H9 (cell line): ENCODE data around the gene GPC6. TPM values are rescaled to one million over a fixed set of nuclear protein-coding genes. Genes with fewer than 3 reads are reported as not detected.
A peak's percentile ranks its signal among the peaks of the same experiment; 100 is the strongest.

Experiments
- DNase-seq: peaks from one replicate; pipeline ENCODE4 v3.0.0-alpha.2; 2017
- H2AFZ ChIP-seq: one replicate; pipeline ENCODE4 v1.6.1; 2013; ENCODE audit warnings: mild to moderate bottlenecking, low read length, control low read depth, moderate library complexity
- H2AK5ac ChIP-seq: 2 replicates; pipeline ENCODE4 v1.6.1; 2013; ENCODE audit warnings: low read length, control low read depth, mixed read lengths; ENCODE audit not compliant: insufficient read length
- H2BK120ac ChIP-seq: one replicate; pipeline ENCODE4 v1.6.1; 2013; ENCODE audit warnings: low read depth, mild to moderate bottlenecking, low read length, control low read depth, inconsistent platforms; ENCODE audit not compliant: poor library complexity, severe bottlenecking
- H2BK12ac ChIP-seq: 2 replicates; pipeline ENCODE4 v1.6.1; 2013; ENCODE audit warnings: low read length, control low read depth, mixed read lengths, low read depth; ENCODE audit not compliant: insufficient read length
- H2BK15ac ChIP-seq: 2 replicates; pipeline ENCODE4 v1.6.1; 2013; ENCODE audit warnings: low read depth, low read length, control low read depth
- H2BK20ac ChIP-seq: one replicate; pipeline ENCODE4 v1.6.1; 2013; ENCODE audit warnings: low read depth, mild to moderate bottlenecking, low read length, control low read depth, inconsistent platforms; ENCODE audit not compliant: poor library complexity, severe bottlenecking
- H2BK5ac ChIP-seq: 2 replicates; pipeline ENCODE4 v1.6.1; 2013; ENCODE audit warnings: low read length, control low read depth, mixed read lengths; ENCODE audit not compliant: insufficient read length
- H3K14ac ChIP-seq: 2 replicates; pipeline ENCODE4 v1.6.1; 2013; ENCODE audit warnings: low read length, control low read depth; ENCODE audit not compliant: insufficient read depth
- H3K18ac ChIP-seq: 2 replicates; pipeline ENCODE4 v1.6.1; 2013; ENCODE audit warnings: low read depth, mild to moderate bottlenecking, mixed read lengths, low read length, control low read depth; ENCODE audit not compliant: insufficient read length
- H3K23ac ChIP-seq: 2 replicates; pipeline ENCODE4 v1.6.1; 2013; ENCODE audit warnings: low read length, control low read depth, mixed read lengths, low read depth; ENCODE audit not compliant: insufficient read length
- H3K23me2 ChIP-seq: 2 replicates; pipeline ENCODE4 v1.6.1; 2013; ENCODE audit warnings: low read depth, mild to moderate bottlenecking, mixed read lengths, low read length, control low read depth; ENCODE audit not compliant: insufficient read length, poor library complexity, severe bottlenecking
- H3K27ac ChIP-seq: 2 replicates; pipeline ENCODE4 v1.5.1; 2013; ENCODE audit warnings: low read length, control low read depth, mixed read lengths, low read depth; ENCODE audit not compliant: insufficient read length
- H3K27me3 ChIP-seq: 2 replicates; pipeline ENCODE4 v1.6.1; 2013; ENCODE audit warnings: low read length, control low read depth, inconsistent platforms; ENCODE audit not compliant: insufficient read depth
- H3K4ac ChIP-seq: 2 replicates; pipeline ENCODE4 v1.6.1; 2013; ENCODE audit warnings: low read depth, mild to moderate bottlenecking, control low read depth, inconsistent platforms, low read length, moderate library complexity
- H3K4me1 ChIP-seq: 2 replicates; pipeline ENCODE4 v1.6.1; 2013; ENCODE audit warnings: low read length, control low read depth, inconsistent platforms; ENCODE audit not compliant: insufficient read depth
- H3K4me2 ChIP-seq: 2 replicates; pipeline ENCODE4 v1.6.1; 2013; ENCODE audit warnings: low read length, control low read depth, mixed read lengths; ENCODE audit not compliant: insufficient read length, insufficient read depth
- H3K56ac ChIP-seq: 2 replicates; pipeline ENCODE4 v1.6.1; 2013; ENCODE audit warnings: low read depth, mild to moderate bottlenecking, mixed read lengths, low read length, control low read depth; ENCODE audit not compliant: insufficient read length
- H3K79me1 ChIP-seq: 2 replicates; pipeline ENCODE4 v1.6.1; 2013; ENCODE audit warnings: low read depth, mild to moderate bottlenecking, moderate library complexity, low read length, control low read depth, inconsistent platforms; ENCODE audit not compliant: insufficient read depth, poor library complexity, severe bottlenecking
- H3K79me2 ChIP-seq: 2 replicates; pipeline ENCODE4 v1.6.1; 2013; ENCODE audit warnings: low read length, control low read depth, inconsistent platforms; ENCODE audit not compliant: insufficient read depth
- H3K9ac ChIP-seq: 2 replicates; pipeline ENCODE4 v1.6.1; 2013; ENCODE audit warnings: low read length, control low read depth, mixed read lengths; ENCODE audit not compliant: insufficient read length; ENCODE audit errors: extremely low read depth
- H3K9me3 ChIP-seq: one replicate; pipeline ENCODE4 v1.6.1; 2013; ENCODE audit warnings: low read depth, low read length, inconsistent platforms; ENCODE audit not compliant: control insufficient read depth
- H3T11ph ChIP-seq: one replicate; pipeline ENCODE4 v1.6.1; 2013; ENCODE audit warnings: mild to moderate bottlenecking, low read length, control low read depth, inconsistent platforms
- H4K20me1 ChIP-seq: one replicate; pipeline ENCODE4 v1.6.1; 2013; ENCODE audit not compliant: control insufficient read depth, insufficient read length, insufficient read depth
- H4K5ac ChIP-seq: 2 replicates; pipeline ENCODE4 v1.6.1; 2013; ENCODE audit warnings: low read depth, mild to moderate bottlenecking, mixed read lengths, low read length, control low read depth; ENCODE audit not compliant: insufficient read length
- H4K8ac ChIP-seq: replicated peaks from 2 replicates; pipeline ENCODE4 v1.6.1; 2013; ENCODE audit warnings: low read length, control low read depth, mixed read lengths, low read depth; ENCODE audit not compliant: insufficient read length
- H4K91ac ChIP-seq: 2 replicates; pipeline ENCODE4 v1.6.1; 2013; ENCODE audit warnings: low read depth, mild to moderate bottlenecking, moderate library complexity, mixed read lengths, low read length, control low read depth; ENCODE audit not compliant: insufficient read length
- H3K27ac Mint-ChIP-seq, 3 experiments: 2 replicates in 2 of 3; 3 replicates in 1 of 3; pipeline ENCODE4 v1.8.0; 2020 to 2021; ENCODE audit warnings: mixed read lengths in 3 of 3, mild to moderate bottlenecking in 1 of 3, moderate library complexity in 1 of 3
- H3K27me3 Mint-ChIP-seq: 2 replicates; pipeline ENCODE4 v1.8.0; 2021; ENCODE audit warnings: low read depth, mild to moderate bottlenecking, moderate library complexity, mixed read lengths
- H3K36me3 Mint-ChIP-seq, 3 experiments: 2 replicates in 2 of 3; 3 replicates in 1 of 3; pipeline ENCODE4 v1.8.0; 2020 to 2021; ENCODE audit warnings: low read depth in 3 of 3, mixed read lengths in 3 of 3; ENCODE audit not compliant: insufficient read depth in 1 of 3
- H3K4me1 Mint-ChIP-seq, 2 experiments: 2 replicates each; pipeline ENCODE4 v1.8.0; 2020; ENCODE audit warnings: mixed read lengths in 2 of 2
- H3K4me3 Mint-ChIP-seq, 2 experiments: 2 replicates in 1 of 2; 3 replicates in 1 of 2; pipeline ENCODE4 v1.8.0; 2020 to 2021; ENCODE audit warnings: mild to moderate bottlenecking in 2 of 2, mixed read lengths in 2 of 2, moderate library complexity in 1 of 2
- H3K9me3 Mint-ChIP-seq, 2 experiments: 2 replicates in 1 of 2; 3 replicates in 1 of 2; pipeline ENCODE4 v1.8.0; 2020; ENCODE audit warnings: mild to moderate bottlenecking in 2 of 2, mixed read lengths in 2 of 2, moderate library complexity in 1 of 2
- CTCF ChIP-seq: fragments of 200-600 bp; sonication (generic); conservative IDR thresholded peaks from 3 replicates; pipeline ENCODE4 v1.8.0; 2021; ENCODE audit warnings: antibody characterized with exemption, mild to moderate bottlenecking
- WGBS: extraction: QIAGEN DNeasy Blood & Tissue Kit; methylation state at CpG from one replicate; pipeline ENCODE4 v1.1.7; 2013; ENCODE audit warnings: missing lambda C conversion rate, low lambda C conversion rate, mixed read lengths; ENCODE audit not compliant: insufficient read length; ENCODE audit errors: extremely low coverage; 5-methylcytosine and 5-hydroxymethylcytosine counted together
- total RNA-seq: library from RNA; stranded (reverse); gene quantifications from 2 replicates; pipeline ENCODE4 v1.2.1, GENCODE V29; 2021

GPC6 gene
- total RNA-seq, 1 experiment from 2014 or later, result 15.6 TPM

- Histone ChIP-seq H2BK120ac (no peak overlapping the region), H2BK15ac (no peak overlapping the region), H3K23ac (no peak overlapping the region), H3K9ac (no peak overlapping the region), H2AFZ (no peak overlapping the region), H3K79me2 (no peaks in the 10 kb centered on the region), H3K27me3 (no peaks in the 10 kb centered on the region), H3K14ac (no peak overlapping the region), H2BK20ac (no peak overlapping the region), H3K9me3 (no peaks in the 10 kb centered on the region), H3K23me2 (no peaks in the 10 kb centered on the region), H3K18ac (no peak overlapping the region), H2AK5ac (no peak overlapping the region), H4K8ac (no peak overlapping the region), H3K56ac (no peak overlapping the region), H4K5ac (no peak overlapping the region), H4K20me1 (no peaks in the 10 kb centered on the region), H3K4me1 (peaks cover 9% of the 10 kb centered on the region; the same call in 1 of the 2 replicates), H4K91ac (no peak overlapping the region), H3K79me1 (no peaks in the 10 kb centered on the region), H2BK5ac (no peak overlapping the region), H3K27ac (peak overlapping the region; percentile 85), H3T11ph (peak overlapping the region; percentile 19), H3K4ac (no peak overlapping the region; the same call in 1 of the 2 replicates), H3K4me2 (peak overlapping the region; percentile 38), H2BK12ac (no peak overlapping the region)
- Mint-ChIP-seq H3K4me3 (peak overlapping the region; percentile 47 to 51), H3K27ac (peak overlapping the region; percentile 71 to 93 (median 90)), H3K9me3 (no peaks in the 10 kb centered on the region), H3K4me1 (peaks cover 32 to 42% of the 10 kb centered on the region in 2 experiments), H3K36me3 (no peaks in the 10 kb centered on the region), H3K27me3 (no peaks in the 10 kb centered on the region)
- TF ChIP-seq CTCF, result no peak
- DNase-seq, result peak; percentile 88
- WGBS, result no CpG with 5 or more reads among the region's 1 CpG
These were observed 10.5 kb upstream of the GPC6 start for GRCh38 chr13:93216122-93216521.
